Fibroblast of villous mesenchyme (primary cell): ENCODE measurements around the gene UBXN2A. TPM values are rescaled to one million over a fixed set of nuclear protein-coding genes. Genes with fewer than 3 reads are reported as not detected.
A peak's percentile ranks its signal among the peaks of the same experiment; 100 is the strongest.

ENCODE experiments used
- DNase-seq: peaks from one replicate; pipeline ENCODE4 v3.0.0-alpha.2; 2010; ENCODE audit warnings: low read depth
- H3K4me3 ChIP-seq: 2 replicates; pipeline ENCODE4 v1.5.1; 2011; ENCODE audit warnings: low read depth, mild to moderate bottlenecking, low read length
- total RNA-seq: library from RNA; depleted of rRNA; stranded (reverse); fragments of >200 nt; gene quantifications from 2 replicates; pipeline ENCODE4 v1.2.3, GENCODE V29; 2012
- TF ChIP-seq, protein P1 (sequence below): IDR thresholded peaks from 2 replicates; pipeline ENCODE4 v1.5.1; 2012; ENCODE audit warnings: low read depth, mild to moderate bottlenecking, low read length; ENCODE audit not compliant: insufficient read depth

Gene UBXN2A
- total RNA-seq, 1 donor = 18.1 TPM

DNA sequence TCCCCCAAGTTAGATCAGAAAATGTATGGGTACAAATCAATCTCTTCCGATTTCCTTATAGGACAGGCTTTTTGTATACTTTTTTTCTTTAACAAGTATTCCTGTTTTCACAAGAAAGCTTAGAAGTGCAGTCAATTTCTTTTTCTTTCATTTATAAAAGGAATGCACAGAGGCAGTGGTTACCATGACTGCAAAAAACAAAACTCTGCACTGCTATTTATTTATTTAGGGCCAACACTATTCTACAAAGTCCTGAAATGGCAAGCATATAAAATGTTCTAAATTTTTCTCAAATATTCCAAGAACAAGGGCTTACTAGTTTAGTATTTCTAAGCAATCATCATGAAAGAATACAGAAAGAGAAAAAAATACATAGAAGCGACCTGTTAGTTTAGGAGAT lies 35.6 kb upstream of the UBXN2A start:
- TF ChIP-seq, protein P1, sequence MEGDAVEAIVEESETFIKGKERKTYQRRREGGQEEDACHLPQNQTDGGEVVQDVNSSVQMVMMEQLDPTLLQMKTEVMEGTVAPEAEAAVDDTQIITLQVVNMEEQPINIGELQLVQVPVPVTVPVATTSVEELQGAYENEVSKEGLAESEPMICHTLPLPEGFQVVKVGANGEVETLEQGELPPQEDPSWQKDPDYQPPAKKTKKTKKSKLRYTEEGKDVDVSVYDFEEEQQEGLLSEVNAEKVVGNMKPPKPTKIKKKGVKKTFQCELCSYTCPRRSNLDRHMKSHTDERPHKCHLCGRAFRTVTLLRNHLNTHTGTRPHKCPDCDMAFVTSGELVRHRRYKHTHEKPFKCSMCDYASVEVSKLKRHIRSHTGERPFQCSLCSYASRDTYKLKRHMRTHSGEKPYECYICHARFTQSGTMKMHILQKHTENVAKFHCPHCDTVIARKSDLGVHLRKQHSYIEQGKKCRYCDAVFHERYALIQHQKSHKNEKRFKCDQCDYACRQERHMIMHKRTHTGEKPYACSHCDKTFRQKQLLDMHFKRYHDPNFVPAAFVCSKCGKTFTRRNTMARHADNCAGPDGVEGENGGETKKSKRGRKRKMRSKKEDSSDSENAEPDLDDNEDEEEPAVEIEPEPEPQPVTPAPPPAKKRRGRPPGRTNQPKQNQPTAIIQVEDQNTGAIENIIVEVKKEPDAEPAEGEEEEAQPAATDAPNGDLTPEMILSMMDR = no peak
- peak; percentile 45 for DNase-seq
- H3K4me3 ChIP-seq = no peak overlapping the region

DNA sequence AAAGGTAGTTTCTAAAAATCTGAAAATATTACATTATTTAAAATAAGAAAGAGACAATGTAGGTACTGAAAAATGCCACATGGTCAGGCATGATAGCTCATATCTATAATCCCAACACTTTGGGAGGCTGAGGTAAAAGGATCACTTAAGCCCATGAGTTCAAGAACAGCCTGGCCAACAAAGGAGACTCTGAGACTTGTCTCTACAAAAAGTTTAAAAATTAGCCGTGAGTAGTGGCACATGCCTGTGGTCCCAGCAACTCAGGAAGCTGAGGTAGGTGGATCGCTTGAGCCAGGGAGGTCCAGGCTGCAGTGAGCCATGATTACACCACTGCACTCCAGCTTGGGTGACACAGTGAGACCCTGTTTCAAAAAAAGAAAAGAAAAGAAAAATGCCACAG lies 35.1 kb upstream of the UBXN2A start:
- no peak overlapping the region for H3K4me3 ChIP-seq
- DNase-seq = no peak
- TF ChIP-seq, protein P1 = no peak

DNA sequence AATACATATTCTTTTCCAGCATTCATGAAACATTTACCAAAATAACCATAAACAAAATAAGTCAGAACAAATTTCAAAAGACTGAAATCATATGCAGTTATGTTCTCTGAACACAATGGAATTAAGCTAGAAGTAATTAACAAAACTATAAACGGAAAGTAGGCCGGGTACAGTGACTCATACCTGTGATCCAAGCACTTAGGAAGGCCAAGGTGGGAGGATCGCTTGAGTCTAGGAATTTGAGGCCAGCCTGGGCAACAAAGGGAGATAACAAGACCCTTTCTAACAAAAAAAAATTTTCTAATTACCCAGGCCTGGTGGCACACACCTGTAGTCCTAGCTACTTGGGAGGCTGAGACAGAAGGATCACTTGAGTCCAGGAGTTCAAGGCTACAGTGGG lies 28.2 kb upstream of the UBXN2A start:
- TF ChIP-seq, protein P1 = no peak
- H3K4me3 ChIP-seq = no peak overlapping the region
- DNase-seq = no peak

DNA sequence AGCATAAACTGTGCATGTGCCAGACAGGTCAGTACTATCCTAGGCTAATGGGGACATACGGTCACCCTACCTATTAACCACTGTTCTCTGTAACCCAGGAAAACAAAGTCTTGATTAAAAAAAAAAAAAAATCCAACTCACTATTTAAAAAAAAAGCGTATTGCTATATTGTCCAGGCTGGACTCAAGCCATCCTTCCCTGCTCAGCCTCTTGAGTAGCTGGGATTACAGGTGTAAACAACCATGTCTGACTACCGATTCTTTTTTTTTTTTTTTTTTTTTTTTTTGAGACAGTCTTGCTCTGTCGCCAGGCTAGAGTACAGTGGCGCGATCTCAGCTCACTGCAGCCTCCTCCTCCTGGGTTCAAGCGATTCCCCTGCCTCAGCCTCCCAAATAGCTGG lies 24.9 kb upstream of the UBXN2A start:
- TF ChIP-seq, protein P1 = no peak
- no peak overlapping the region for H3K4me3 ChIP-seq
- DNase-seq = no peak

DNA sequence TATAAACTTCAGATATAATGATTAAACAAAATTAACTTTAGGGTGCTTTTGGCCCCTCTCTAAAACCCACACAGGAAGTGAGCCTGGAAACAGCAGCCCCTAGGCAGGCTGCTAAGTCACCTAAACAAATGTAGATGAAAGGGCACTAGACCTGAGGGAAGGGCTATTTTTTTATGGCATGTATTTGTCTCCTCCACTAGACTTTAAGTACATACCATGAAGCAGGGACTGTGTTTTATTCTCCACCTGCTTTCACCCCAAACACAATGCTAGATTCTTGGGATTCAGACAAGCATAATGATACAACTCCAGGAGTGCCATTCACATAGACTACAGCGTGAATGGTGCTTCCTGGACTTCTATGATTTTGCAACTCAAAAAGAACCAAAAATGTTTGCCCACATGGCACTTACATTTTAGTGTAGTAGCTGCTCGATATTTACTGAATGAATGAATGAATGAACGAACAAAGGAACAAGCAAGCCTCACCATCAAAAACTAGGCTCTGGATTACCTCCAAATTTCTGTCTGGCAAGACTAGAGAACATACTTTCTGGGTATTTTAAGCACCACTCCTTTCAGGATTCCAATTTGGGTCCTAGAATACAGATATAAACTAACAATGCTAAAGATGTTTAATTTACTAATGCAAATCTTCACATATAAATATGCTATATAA lies 23.4 kb upstream of the UBXN2A start:
- no peak for DNase-seq
- TF ChIP-seq, protein P1 = no peak
- no peak overlapping the region for H3K4me3 ChIP-seq

DNA sequence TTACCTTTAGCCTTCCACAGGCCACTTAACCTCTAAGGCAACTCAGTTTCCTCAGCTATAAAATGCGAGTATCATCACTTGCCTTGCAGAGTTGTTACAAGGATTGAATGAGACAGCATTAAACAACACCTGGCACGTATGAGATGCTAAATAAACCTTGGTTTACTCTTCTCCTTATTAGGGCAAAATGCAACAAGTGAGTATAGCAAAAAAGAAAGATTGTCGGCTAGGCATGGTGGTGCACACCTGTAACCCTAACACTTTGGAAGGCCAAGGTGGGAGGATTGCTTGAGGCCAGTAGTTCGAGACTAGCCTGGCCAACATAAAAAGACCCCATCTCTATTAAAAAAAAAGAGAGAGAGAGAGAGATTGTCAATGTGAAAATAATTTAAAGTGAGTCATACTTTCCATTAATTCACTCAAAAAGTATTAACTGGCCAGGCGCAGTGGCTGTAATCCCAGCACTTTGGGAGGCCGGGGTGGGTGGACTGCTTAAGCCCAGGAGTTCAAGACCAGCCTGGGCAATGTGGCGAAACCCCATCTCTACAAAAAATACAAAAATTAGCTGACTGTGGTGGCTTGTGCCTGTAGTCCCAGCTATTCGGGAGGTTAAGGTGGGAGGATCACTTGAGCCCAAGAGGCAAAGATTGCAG lies 21.3 kb upstream of the UBXN2A start:
- H3K4me3 ChIP-seq = no peak overlapping the region
- DNase-seq = no peak
- TF ChIP-seq, protein P1 = no peak
